Smooth muscle cell (in vitro differentiated cells): Measurements from ENCODE around the gene PDS5A. TPM values are rescaled to one million over a fixed set of nuclear protein-coding genes. Genes with fewer than 3 reads are reported as not detected.
"Not testable (repeated sequence)": the region's sequence is repeated elsewhere in the genome, so short reads cannot be mapped to it uniquely, and the experiment has no call there.

ENCODE experiments used
- DNase-seq: peaks from one replicate; lab custom pipeline; 2025; ENCODE audit not compliant: unreplicated experiment; lab: John Stamatoyannopoulos, UW
- H2AFZ ChIP-seq: fragments of 200-600 bp; sonication (generic); 2 replicates; pipeline ENCODE4 v1.6.0; 2016; ENCODE audit warnings: antibody characterized with exemption, low read depth, mild to moderate bottlenecking
- H3F3A ChIP-seq: fragments of 200-600 bp; sonication (generic); 2 replicates; pipeline ENCODE4 v1.6.0; 2017; ENCODE audit warnings: antibody characterized with exemption, low read depth
- H3K27ac ChIP-seq: fragments of 200-600 bp; sonication (generic); 2 replicates; pipeline ENCODE4 v1.5.1; 2016; ENCODE audit warnings: low read depth, mild to moderate bottlenecking
- H3K27me3 ChIP-seq: fragments of 200-600 bp; sonication (generic); 2 replicates; pipeline ENCODE4 v1.6.1; 2016; ENCODE audit warnings: low read depth, mild to moderate bottlenecking
- H3K36me3 ChIP-seq: fragments of 200-600 bp; sonication (generic); 2 replicates; pipeline ENCODE4 v1.5.1; 2016; ENCODE audit warnings: low read depth
- H3K4me1 ChIP-seq: fragments of 200-600 bp; sonication (generic); 2 replicates; pipeline ENCODE4 v1.5.1; 2016; ENCODE audit warnings: low read depth
- H3K4me2 ChIP-seq: fragments of 200-600 bp; sonication (generic); 2 replicates; pipeline ENCODE4 v1.6.0; 2016; ENCODE audit warnings: mild to moderate bottlenecking
- H3K4me3 ChIP-seq: fragments of 200-600 bp; sonication (generic); 2 replicates; pipeline ENCODE4 v1.5.1; 2016; ENCODE audit warnings: mild to moderate bottlenecking
- H3K79me2 ChIP-seq: fragments of 200-600 bp; sonication (generic); 2 replicates; pipeline ENCODE4 v1.6.0; 2016; ENCODE audit warnings: low read depth, mild to moderate bottlenecking
- H3K9ac ChIP-seq: fragments of 200-600 bp; sonication (generic); 2 replicates; pipeline ENCODE4 v1.6.0; 2016; ENCODE audit warnings: low read depth
- H3K9me3 ChIP-seq: fragments of 200-600 bp; sonication (generic); replicated peaks from 2 replicates; pipeline ENCODE4 v1.5.1; 2016; ENCODE audit warnings: low read depth
- H4K20me1 ChIP-seq: fragments of 200-600 bp; sonication (generic); 2 replicates; pipeline ENCODE4 v1.6.0; 2016; ENCODE audit warnings: low read depth
- CTCF ChIP-seq: fragments of 200-600 bp; sonication (generic); IDR thresholded peaks from 2 replicates; pipeline ENCODE4 v1.5.1; 2017; ENCODE audit warnings: borderline replicate concordance, mild to moderate bottlenecking, antibody characterized with exemption; ENCODE audit not compliant: insufficient read depth, poor library complexity, severe bottlenecking
- WGBS: methylation state at CpG from one replicate; pipeline ENCODE4 v1.1.7; 2016; ENCODE audit warnings: low lambda C conversion rate; 5-methylcytosine and 5-hydroxymethylcytosine counted together
- polyA plus RNA-seq: library from polyadenylated mRNA; unstranded; fragments of >200 nt; fragmentation: Nextera tagmentation; extraction: Ambion mirVana; gene quantifications from 2 replicates; pipeline ENCODE4 v1.2.1, GENCODE V29; 2016
- total RNA-seq: library from RNA; depleted of rRNA; stranded (reverse); fragments of >200 nt; gene quantifications from 2 replicates; pipeline ENCODE4 v1.2.3, GENCODE V29; 2014

The PDS5A gene
- total and polyA plus RNA-seq, 2 experiments from 2014 or later: 19.4 to 61.3 TPM

- no peaks in the 10 kb centered on the region for H3F3A ChIP-seq
- no peak overlapping the region for H3K4me2 ChIP-seq
- no peak overlapping the region for H3K9ac ChIP-seq
- TF ChIP-seq CTCF: no peak
- H3K4me3 ChIP-seq: no peak overlapping the region
- WGBS: 84% methylated on average over 8 of the region's 8 CpGs
- no peaks in the 10 kb centered on the region for H3K79me2 ChIP-seq
- H3K4me1 ChIP-seq: no peaks in the 10 kb centered on the region
- no peaks in the 10 kb centered on the region for H3K27me3 ChIP-seq
- H3K27ac ChIP-seq: no peak overlapping the region
- DNase-seq: no peak
- no peak overlapping the region for H2AFZ ChIP-seq
- no peaks in the 10 kb centered on the region for H3K36me3 ChIP-seq
- H3K9me3 ChIP-seq: no peaks in the 10 kb centered on the region
- no peaks in the 10 kb centered on the region for H4K20me1 ChIP-seq
These were observed 19.1 kb upstream of the PDS5A start for GRCh38 chr4:39996811-39997210.

DNA sequence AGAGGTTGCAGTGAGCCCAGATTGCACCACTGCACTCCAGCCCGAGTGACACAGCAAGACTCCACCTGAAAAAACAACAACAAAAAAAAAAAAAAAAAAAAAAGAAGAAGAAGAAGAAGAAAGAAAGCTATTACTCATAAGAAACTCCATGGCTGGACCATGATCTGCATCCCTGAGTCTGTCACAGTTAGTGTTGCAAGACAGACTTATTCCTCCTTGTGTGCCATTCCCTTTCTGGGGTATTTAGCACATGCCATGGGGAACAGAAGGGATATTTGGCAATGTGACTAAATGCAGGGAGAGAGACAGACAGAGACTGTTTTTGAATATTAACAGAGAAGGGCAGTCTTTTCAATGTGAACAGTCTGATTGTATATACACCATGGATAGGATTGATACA lies 16.7 kb upstream of the PDS5A start:
- no peaks in the 10 kb centered on the region for H3K36me3 ChIP-seq
- no peaks in the 10 kb centered on the region for H4K20me1 ChIP-seq
- H3K4me1 ChIP-seq: no peaks in the 10 kb centered on the region
- H3K4me2 ChIP-seq: no peak overlapping the region
- H3K79me2 ChIP-seq: no peaks in the 10 kb centered on the region
- no peak for DNase-seq
- H3K9me3 ChIP-seq: no peaks in the 10 kb centered on the region
- TF ChIP-seq CTCF: no peak
- no peak overlapping the region for H2AFZ ChIP-seq
- no peak overlapping the region for H3K27ac ChIP-seq
- H3F3A ChIP-seq: no peaks in the 10 kb centered on the region
- no peaks in the 10 kb centered on the region for H3K27me3 ChIP-seq
- no peak overlapping the region for H3K9ac ChIP-seq
- H3K4me3 ChIP-seq: no peak overlapping the region
- WGBS: 80% methylated on average over 1 of the region's 1 CpG

GRCh38 chr4:39989381-39989780 lies 11.7 kb upstream of the PDS5A start:
- not testable (repeated sequence) for H3K79me2 ChIP-seq, H3K4me1 ChIP-seq, H3K4me2 ChIP-seq, H3K9ac ChIP-seq, H3K4me3 ChIP-seq, H3K27ac ChIP-seq, H3K9me3 ChIP-seq, DNase-seq, H3K27me3 ChIP-seq, H4K20me1 ChIP-seq, H3F3A ChIP-seq, H2AFZ ChIP-seq, H3K36me3 ChIP-seq
- 90% methylated on average over 4 of the region's 4 CpGs for WGBS

- no peak for DNase-seq
- Histone ChIP-seq H3F3A (no peaks in the 10 kb centered on the region), H4K20me1 (no peaks in the 10 kb centered on the region), H3K4me2 (no peak overlapping the region), H3K9ac (no peak overlapping the region), H3K4me3 (no peak overlapping the region), H3K36me3 (no peaks in the 10 kb centered on the region), H3K9me3 (no peaks in the 10 kb centered on the region), H3K27me3 (no peaks in the 10 kb centered on the region), H3K4me1 (no peaks in the 10 kb centered on the region), H3K79me2 (no peaks in the 10 kb centered on the region), H2AFZ (no peak overlapping the region), H3K27ac (no peak overlapping the region)
- 88% methylated on average over 5 of the region's 5 CpGs for WGBS
- no peak for TF ChIP-seq CTCF
These were observed 9.8 kb upstream of the PDS5A start for GRCh38 chr4:39987485-39987884.
